WTC11 (cell line): ENCODE measurements around the gene TMEM259.

Experiments used
- FOXJ3 ChIP-seq: sonication (generic); formaldehyde crosslinking; IDR thresholded peaks from 2 replicates; pipeline ENCODE4 v1.9.0; 2021; ENCODE audit warnings: missing genetic modification reagents, mild to moderate bottlenecking, borderline replicate concordance
- MXD4 ChIP-seq: fragments of 250-450 bp; sonication (Bioruptor Pico); IDR thresholded peaks from 2 replicates; pipeline ENCODE4 v1.8.0; 2021; ENCODE audit warnings: mild to moderate bottlenecking, moderate library complexity, borderline replicate concordance
- NFYB ChIP-seq: sonication (generic); formaldehyde crosslinking; conservative IDR thresholded peaks from 2 replicates; pipeline ENCODE4 v1.8.0; 2022; ENCODE audit warnings: low read depth, missing genetic modification reagents
- OVOL2 ChIP-seq: fragments of 250-450 bp; sonication (Bioruptor Pico); IDR thresholded peaks from 2 replicates; pipeline ENCODE4 v1.9.0; 2021; ENCODE audit warnings: mild to moderate bottlenecking, borderline replicate concordance
- PRRX2 ChIP-seq: fragments of 250-450 bp; sonication (Bioruptor Pico); IDR thresholded peaks from 2 replicates; pipeline ENCODE4 v1.8.0; 2021; ENCODE audit warnings: mild to moderate bottlenecking
- TP53 ChIP-seq: sonication (generic); formaldehyde crosslinking; IDR thresholded peaks from 2 replicates; pipeline ENCODE4 v1.8.1; 2023; ENCODE audit warnings: mild to moderate bottlenecking, missing genetic modification reagents
- TF ChIP-seq, protein P1 (sequence below): sonication (generic); formaldehyde crosslinking; IDR thresholded peaks from 2 replicates; pipeline ENCODE4 v1.8.0; 2022; ENCODE audit warnings: mild to moderate bottlenecking, missing genetic modification reagents
- TF ChIP-seq, protein P2 (sequence below): sonication (generic); formaldehyde crosslinking; conservative IDR thresholded peaks from 2 replicates; pipeline ENCODE4 v1.8.1; 2022; ENCODE audit warnings: mild to moderate bottlenecking, missing genetic modification reagents
- TF ChIP-seq, protein P3 (sequence below): sonication (generic); formaldehyde crosslinking; IDR thresholded peaks from 2 replicates; pipeline ENCODE4 v1.8.0; 2023; ENCODE audit warnings: missing genetic modification reagents, mild to moderate bottlenecking, borderline replicate concordance
- TF ChIP-seq, protein P4 (sequence below): sonication (generic); formaldehyde crosslinking; IDR thresholded peaks from 2 replicates; pipeline ENCODE4 v1.8.0; 2022; ENCODE audit warnings: mild to moderate bottlenecking, missing genetic modification reagents
- TF ChIP-seq, protein P5 (sequence below): sonication (generic); formaldehyde crosslinking; IDR thresholded peaks from 2 replicates; pipeline ENCODE4 v1.8.1; 2022; ENCODE audit warnings: missing genetic modification reagents, borderline replicate concordance
- TF ChIP-seq, protein P6 (sequence below): fragments of 200-600 bp; IDR thresholded peaks from 2 replicates; pipeline ENCODE4 v1.8.0; 2022; ENCODE audit warnings: antibody characterized with exemption

DNA sequence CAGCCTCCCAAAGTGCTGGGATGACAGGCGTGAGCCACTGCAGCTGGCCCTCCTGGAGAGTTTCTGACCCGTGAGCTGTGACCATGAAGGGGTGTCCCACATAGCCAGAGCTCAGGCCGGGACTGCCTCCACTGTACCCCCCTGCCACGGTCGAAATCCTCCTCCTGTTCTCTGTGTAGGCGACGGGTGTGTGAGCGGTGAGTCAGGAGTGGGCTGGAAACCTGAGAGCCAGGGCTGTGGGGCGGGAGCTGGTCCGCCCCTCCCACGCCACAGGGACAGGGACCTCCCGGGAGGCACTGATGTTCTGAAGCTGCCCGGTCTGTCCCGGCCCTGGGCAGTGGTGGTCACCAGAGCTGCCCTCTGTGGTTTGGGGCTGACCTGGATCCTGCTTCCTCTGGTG lies 32.8 kb downstream of the TMEM259 start:
- TF ChIP-seq TP53 (no peak), FOXJ3 (CRISPR knock-in tag) (no peak), OVOL2 (CRISPR knock-in tag) (no peak), NFYB (CRISPR knock-in tag) (no peak), PRRX2 (CRISPR knock-in tag) (no peak), MXD4 (no peak)
- TF ChIP-seq, protein P1, sequence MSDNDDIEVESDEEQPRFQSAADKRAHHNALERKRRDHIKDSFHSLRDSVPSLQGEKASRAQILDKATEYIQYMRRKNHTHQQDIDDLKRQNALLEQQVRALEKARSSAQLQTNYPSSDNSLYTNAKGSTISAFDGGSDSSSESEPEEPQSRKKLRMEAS (CRISPR knock-in tag): no peak
- TF ChIP-seq, protein P2, sequence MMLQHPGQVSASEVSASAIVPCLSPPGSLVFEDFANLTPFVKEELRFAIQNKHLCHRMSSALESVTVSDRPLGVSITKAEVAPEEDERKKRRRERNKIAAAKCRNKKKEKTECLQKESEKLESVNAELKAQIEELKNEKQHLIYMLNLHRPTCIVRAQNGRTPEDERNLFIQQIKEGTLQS (CRISPR knock-in tag): no peak
- TF ChIP-seq, protein P3, sequence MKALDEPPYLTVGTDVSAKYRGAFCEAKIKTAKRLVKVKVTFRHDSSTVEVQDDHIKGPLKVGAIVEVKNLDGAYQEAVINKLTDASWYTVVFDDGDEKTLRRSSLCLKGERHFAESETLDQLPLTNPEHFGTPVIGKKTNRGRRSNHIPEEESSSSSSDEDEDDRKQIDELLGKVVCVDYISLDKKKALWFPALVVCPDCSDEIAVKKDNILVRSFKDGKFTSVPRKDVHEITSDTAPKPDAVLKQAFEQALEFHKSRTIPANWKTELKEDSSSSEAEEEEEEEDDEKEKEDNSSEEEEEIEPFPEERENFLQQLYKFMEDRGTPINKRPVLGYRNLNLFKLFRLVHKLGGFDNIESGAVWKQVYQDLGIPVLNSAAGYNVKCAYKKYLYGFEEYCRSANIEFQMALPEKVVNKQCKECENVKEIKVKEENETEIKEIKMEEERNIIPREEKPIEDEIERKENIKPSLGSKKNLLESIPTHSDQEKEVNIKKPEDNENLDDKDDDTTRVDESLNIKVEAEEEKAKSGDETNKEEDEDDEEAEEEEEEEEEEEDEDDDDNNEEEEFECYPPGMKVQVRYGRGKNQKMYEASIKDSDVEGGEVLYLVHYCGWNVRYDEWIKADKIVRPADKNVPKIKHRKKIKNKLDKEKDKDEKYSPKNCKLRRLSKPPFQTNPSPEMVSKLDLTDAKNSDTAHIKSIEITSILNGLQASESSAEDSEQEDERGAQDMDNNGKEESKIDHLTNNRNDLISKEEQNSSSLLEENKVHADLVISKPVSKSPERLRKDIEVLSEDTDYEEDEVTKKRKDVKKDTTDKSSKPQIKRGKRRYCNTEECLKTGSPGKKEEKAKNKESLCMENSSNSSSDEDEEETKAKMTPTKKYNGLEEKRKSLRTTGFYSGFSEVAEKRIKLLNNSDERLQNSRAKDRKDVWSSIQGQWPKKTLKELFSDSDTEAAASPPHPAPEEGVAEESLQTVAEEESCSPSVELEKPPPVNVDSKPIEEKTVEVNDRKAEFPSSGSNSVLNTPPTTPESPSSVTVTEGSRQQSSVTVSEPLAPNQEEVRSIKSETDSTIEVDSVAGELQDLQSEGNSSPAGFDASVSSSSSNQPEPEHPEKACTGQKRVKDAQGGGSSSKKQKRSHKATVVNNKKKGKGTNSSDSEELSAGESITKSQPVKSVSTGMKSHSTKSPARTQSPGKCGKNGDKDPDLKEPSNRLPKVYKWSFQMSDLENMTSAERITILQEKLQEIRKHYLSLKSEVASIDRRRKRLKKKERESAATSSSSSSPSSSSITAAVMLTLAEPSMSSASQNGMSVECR (CRISPR knock-in tag): no peak
- TF ChIP-seq, protein P4, sequence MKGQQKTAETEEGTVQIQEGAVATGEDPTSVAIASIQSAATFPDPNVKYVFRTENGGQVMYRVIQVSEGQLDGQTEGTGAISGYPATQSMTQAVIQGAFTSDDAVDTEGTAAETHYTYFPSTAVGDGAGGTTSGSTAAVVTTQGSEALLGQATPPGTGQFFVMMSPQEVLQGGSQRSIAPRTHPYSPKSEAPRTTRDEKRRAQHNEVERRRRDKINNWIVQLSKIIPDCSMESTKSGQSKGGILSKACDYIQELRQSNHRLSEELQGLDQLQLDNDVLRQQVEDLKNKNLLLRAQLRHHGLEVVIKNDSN (CRISPR knock-in tag): no peak
- TF ChIP-seq, protein P5, sequence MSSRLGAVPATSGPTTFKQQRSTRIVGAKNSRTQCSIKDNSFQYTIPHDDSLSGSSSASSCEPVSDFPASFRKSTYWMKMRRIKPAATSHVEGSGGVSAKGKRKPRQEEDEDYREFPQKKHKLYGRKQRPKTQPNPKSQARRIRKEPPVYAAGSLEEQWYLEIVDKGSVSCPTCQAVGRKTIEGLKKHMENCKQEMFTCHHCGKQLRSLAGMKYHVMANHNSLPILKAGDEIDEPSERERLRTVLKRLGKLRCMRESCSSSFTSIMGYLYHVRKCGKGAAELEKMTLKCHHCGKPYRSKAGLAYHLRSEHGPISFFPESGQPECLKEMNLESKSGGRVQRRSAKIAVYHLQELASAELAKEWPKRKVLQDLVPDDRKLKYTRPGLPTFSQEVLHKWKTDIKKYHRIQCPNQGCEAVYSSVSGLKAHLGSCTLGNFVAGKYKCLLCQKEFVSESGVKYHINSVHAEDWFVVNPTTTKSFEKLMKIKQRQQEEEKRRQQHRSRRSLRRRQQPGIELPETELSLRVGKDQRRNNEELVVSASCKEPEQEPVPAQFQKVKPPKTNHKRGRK (CRISPR knock-in tag): no peak
- TF ChIP-seq, protein P6, sequence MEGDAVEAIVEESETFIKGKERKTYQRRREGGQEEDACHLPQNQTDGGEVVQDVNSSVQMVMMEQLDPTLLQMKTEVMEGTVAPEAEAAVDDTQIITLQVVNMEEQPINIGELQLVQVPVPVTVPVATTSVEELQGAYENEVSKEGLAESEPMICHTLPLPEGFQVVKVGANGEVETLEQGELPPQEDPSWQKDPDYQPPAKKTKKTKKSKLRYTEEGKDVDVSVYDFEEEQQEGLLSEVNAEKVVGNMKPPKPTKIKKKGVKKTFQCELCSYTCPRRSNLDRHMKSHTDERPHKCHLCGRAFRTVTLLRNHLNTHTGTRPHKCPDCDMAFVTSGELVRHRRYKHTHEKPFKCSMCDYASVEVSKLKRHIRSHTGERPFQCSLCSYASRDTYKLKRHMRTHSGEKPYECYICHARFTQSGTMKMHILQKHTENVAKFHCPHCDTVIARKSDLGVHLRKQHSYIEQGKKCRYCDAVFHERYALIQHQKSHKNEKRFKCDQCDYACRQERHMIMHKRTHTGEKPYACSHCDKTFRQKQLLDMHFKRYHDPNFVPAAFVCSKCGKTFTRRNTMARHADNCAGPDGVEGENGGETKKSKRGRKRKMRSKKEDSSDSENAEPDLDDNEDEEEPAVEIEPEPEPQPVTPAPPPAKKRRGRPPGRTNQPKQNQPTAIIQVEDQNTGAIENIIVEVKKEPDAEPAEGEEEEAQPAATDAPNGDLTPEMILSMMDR: no peak
